Measurements from ENCODE around the gene SPECC1L.

SPECC1L gene

GRCh38 chr22:24319451-24319850 is 48.8 kb downstream of the SPECC1L start:
- in situ Hi-C loops (cut with HindIII; ENCODE audit: low sequenced_read_pairs): no loop called here

- in situ Hi-C loops (cut with HindIII; ENCODE audit: low sequenced_read_pairs): no loop called here
These were observed 51.4 kb downstream of the SPECC1L start for GRCh38 chr22:24321999-24322398.

- in situ Hi-C loops (cut with HindIII; ENCODE audit: low sequenced_read_pairs): no loop called here
These were observed 51.9 kb downstream of the SPECC1L start for GRCh38 chr22:24322522-24322921.

- in situ Hi-C loops (cut with HindIII; ENCODE audit: low sequenced_read_pairs): no loop called here
These were observed 52.6 kb downstream of the SPECC1L start for GRCh38 chr22:24323233-24323632.

- in situ Hi-C loops (cut with HindIII; ENCODE audit: low sequenced_read_pairs): no loop called here
These were observed 53.1 kb downstream of the SPECC1L start for GRCh38 chr22:24323695-24324094.

GRCh38 chr22:24324137-24324536 is 53.5 kb downstream of the SPECC1L start:
- in situ Hi-C loops (cut with HindIII; ENCODE audit: low sequenced_read_pairs): no loop called here

GRCh38 chr22:24325105-24325757 is 54.6 kb downstream of the SPECC1L start:
- in situ Hi-C loops (cut with HindIII; ENCODE audit: low sequenced_read_pairs): no loop called here

GRCh38 chr22:24326266-24326665 is 55.6 kb downstream of the SPECC1L start:
- in situ Hi-C loops (cut with HindIII; ENCODE audit: low sequenced_read_pairs): no loop called here

- in situ Hi-C loops (cut with HindIII; ENCODE audit: low sequenced_read_pairs): no loop called here
These were observed 57.2 kb downstream of the SPECC1L start for GRCh38 chr22:24327832-24328231.

GRCh38 chr22:24329453-24329852 is 58.8 kb downstream of the SPECC1L start:
- in situ Hi-C loops (cut with HindIII; ENCODE audit: low sequenced_read_pairs): no loop called here

GRCh38 chr22:24330636-24331035 is 60.0 kb downstream of the SPECC1L start:
- in situ Hi-C loops (cut with HindIII; ENCODE audit: low sequenced_read_pairs): no loop called here

- in situ Hi-C loops (cut with HindIII; ENCODE audit: low sequenced_read_pairs): no loop called here
These were observed 61.1 kb downstream of the SPECC1L start for GRCh38 chr22:24331468-24332440.

GRCh38 chr22:24333301-24333700 is 62.7 kb downstream of the SPECC1L start:
- in situ Hi-C loops (cut with HindIII; ENCODE audit: low sequenced_read_pairs): no loop called here

- in situ Hi-C loops (cut with HindIII; ENCODE audit: low sequenced_read_pairs): no loop called here
These were observed 64.9 kb downstream of the SPECC1L start for GRCh38 chr22:24335496-24335895.

GRCh38 chr22:24337894-24338645 is 67.4 kb downstream of the SPECC1L start:
- in situ Hi-C loops (cut with HindIII; ENCODE audit: low sequenced_read_pairs): no loop called here

GRCh38 chr22:24338726-24339451 is 68.3 kb downstream of the SPECC1L start:
- in situ Hi-C loops (cut with HindIII; ENCODE audit: low sequenced_read_pairs): no loop called here

- in situ Hi-C loops (cut with HindIII; ENCODE audit: low sequenced_read_pairs): no loop called here
These were observed 68.8 kb downstream of the SPECC1L start for GRCh38 chr22:24339452-24339747.

- in situ Hi-C loops (cut with HindIII; ENCODE audit: low sequenced_read_pairs): no loop called here
These were observed 71.0 kb downstream of the SPECC1L start for GRCh38 chr22:24341627-24342026.

GRCh38 chr22:24350627-24351026 is 80.0 kb downstream of the SPECC1L start:
- in situ Hi-C loops (cut with HindIII; ENCODE audit: low sequenced_read_pairs): no loop called here

GRCh38 chr22:24353121-24353520 is 82.5 kb downstream of the SPECC1L start:
- in situ Hi-C loops (cut with HindIII; ENCODE audit: low sequenced_read_pairs): no loop called here

- in situ Hi-C loops (cut with HindIII; ENCODE audit: low sequenced_read_pairs): no loop called here
These were observed 84.9 kb downstream of the SPECC1L start for GRCh38 chr22:24355574-24355973.

All from DLD1 (cell line).